Bone marrow (tissue), 2 donors: ENCODE data around the gene CCDC77.
A peak's percentile ranks its signal among the peaks of the same experiment; 100 is the strongest.
"Not testable (repeated sequence)": the region's sequence is repeated elsewhere in the genome, so short reads cannot be mapped to it uniquely, and the experiment has no call there.

Source experiments
- DNase-seq, 2 donors: peaks; one replicate each; lab custom pipeline; 2025; lab: John Stamatoyannopoulos, UW

The CCDC77 gene

DNA sequence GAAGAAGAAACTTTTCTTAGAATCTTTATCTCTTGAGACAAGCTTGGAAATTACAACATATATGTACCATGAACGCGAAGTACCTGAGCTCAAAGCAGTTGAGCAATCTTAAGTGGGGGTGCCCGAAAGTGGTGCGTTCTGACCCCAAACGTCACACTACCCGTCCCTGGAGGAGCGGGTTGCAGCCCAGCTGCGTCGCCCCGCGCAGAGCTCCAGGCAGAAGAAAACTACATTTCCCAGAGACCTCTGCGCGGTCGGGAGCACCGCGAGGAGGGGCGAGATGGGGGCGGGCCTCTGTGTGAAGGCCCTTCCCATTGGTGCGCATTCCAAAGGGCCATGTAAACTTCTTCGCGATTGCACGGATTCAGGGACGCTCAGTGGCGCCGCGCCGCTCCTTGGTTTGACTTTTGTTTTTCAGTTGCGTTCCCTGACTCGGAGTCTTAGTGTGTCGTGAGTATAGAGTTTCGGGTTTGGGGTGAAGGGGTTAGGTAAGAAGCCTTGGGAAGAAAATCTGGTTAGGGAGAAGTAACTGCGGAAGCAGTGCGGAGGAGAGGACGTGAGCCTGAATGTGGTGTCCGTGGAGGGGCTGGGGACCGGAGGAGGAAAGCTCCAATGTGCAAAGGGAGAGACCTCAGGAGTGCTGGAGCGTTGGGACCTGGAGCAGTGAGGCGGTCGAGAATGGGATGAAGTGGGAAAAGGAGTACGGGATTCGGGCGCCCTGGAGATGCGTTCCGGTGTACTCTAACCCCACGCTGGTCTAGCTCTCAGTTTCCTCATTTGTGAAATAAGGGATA, at the start of gene CCDC77:
Gene CCDC77 (plus strand): TSS at position 410 of the 794 bp plus-strand sequence. CDS start 7,740 bp downstream, outside the sequence.
- DNase-seq = no peak

DNA sequence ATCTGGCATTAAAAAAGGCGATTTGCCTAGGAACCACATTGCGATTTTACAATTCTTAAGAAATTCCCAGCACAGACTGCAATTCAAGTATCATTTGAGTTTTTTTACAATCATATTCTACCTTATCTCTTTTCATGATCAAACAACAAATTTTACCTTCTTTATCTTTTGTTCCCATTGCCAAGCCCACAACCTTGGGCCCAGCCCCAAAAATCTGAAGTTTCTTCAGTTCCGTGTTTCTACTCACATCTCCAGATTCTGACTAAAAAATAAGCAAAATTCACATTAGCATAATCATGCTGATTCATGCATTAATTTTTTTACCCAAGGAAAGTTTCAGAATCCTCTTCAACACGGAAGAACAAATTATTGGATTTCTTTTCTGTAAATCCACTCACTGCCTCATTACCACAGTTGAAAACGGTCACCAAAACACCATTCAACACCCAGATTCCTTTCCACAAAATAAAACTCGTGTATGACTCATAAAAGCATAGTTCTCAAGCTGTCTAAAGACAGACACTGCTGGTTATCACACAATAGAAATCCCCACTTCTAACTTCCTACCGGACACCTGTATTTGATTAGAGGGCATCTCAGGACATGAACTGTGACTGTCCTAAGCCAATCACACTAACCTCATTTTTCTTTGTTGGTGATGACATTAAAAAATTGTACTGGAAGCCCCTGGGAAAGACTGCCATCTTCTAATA, 45.0 kb upstream of the CCDC77 start:
- no peak for DNase-seq

DNA sequence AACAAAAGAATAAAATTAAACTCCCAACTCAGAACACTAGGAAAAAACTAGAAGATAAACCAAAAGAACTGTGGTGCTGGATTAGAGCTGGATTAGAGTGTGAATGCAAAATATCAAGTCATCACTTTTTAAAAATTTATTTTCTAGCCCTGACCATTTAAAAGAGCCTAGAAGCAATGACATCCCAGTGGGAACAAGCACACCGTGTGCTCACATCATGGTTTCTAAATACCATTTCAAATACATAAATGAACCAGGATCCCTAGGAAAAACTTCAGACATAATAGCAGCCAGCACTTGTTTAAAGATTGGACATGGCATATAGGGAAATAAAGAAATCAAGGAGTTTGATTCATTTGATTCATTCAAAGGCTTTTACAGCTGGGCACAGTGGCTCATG, 42.4 kb upstream of the CCDC77 start:
- DNase-seq = no peak

DNA sequence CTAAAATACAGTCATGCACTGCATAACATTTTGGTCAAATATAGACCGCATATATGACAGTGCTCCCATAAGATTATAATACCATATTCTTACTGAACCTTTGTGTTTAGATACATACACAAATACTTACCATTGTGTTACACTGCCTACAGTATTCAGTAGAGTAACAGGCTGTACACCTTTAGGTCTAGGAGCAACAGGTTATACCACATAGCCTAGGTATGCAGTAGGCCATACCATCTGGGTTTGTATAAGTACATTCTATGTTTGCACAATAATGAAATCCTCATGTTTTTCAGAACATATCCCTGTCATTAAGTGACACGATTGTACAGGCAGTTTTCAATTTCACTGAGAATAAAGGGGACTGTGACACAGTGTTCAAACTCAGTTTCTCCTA, 34.6 kb upstream of the CCDC77 start:
- DNase-seq = no peak

DNA sequence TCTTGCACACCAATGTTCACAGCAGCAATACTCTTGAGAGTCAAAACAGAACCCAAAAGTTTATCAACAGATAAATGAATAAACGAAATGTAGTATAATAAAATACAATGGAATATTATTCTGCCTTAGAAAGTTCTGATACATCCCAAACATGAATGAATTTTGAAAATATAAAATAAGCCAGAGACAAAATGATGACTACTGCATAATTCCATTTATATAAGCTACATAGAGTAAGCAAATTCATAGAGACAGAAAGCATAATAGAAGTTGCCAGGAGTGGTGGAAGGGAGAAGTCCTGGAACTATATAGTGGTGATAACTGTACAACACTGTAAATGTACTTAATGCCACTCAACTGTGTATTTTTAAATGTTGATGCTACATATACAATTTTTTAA, 33.5 kb upstream of the CCDC77 start:
- no peak for DNase-seq

DNA sequence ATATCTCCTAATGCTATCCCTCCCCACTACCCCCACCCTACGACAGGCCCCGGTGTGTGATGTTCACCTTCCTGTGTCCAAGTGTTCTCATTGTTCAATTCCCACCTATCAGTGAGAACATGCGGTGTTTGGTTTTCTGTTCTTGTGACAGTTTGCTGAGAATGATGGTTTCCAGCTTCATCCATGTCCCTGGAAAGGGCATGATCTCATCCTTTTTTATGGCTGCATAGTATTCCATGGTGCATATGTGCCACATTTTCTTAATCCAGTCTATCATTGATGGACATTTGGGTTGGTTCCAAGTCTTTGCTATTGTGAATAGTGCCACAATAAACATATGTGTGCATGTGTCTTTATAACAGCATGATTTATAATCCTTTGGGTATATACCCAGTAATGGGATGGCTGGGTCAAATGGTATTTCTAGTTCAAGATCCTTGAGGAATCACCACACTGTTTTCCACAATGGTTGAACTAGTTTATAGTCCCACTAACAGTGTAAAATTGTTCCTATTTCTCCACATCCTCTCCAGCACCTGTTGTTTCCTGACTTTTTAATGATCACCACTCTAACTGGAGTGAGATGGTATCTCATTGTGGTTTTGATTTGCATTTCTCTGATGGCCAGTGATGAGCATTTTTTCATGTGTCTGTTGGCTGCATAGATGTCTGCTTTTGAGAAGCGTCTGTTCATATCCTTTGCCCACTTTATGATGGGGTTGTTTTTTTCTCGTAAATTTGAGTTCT, 30.5 kb upstream of the CCDC77 start:
- not testable (repeated sequence) for DNase-seq

DNA sequence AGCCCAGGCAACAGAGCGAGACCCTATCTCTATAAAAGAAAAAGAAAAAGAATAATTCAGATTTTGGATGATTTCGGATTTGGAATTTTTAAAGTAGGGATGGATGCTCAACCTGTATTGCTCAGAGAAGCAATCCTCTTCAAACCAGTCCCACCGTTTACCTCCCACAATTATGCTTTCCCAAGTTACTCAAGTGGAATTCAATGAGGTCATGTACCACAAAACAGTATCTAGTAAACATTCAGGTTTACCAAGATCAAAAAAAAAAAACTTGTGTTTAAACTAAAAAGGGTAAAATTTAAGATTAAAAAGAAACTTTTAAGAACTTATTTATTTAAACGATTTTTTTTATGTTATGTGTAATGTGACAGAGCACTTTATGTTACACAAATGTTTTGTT, 14.8 kb upstream of the CCDC77 start:
- DNase-seq = no peak

DNA sequence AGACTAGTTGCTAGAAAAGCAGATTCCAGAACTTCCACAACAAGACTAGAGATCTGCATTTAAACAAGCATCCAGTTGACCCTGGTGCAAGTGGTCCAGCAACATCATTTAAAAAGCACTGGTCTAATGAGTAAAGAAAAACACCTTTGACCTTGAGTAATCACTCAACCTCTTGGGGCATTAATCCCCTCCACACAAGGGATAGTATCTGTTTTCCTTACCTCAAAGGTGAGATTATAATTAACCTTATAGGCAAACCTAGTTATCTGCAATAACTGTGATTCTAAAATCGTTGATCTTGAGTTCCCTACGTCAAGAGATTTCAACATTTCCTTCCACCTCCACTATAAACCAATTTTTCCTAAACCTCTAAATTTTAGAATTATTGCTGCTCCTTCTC, 13.4 kb upstream of the CCDC77 start:
- DNase-seq = no peak

DNA sequence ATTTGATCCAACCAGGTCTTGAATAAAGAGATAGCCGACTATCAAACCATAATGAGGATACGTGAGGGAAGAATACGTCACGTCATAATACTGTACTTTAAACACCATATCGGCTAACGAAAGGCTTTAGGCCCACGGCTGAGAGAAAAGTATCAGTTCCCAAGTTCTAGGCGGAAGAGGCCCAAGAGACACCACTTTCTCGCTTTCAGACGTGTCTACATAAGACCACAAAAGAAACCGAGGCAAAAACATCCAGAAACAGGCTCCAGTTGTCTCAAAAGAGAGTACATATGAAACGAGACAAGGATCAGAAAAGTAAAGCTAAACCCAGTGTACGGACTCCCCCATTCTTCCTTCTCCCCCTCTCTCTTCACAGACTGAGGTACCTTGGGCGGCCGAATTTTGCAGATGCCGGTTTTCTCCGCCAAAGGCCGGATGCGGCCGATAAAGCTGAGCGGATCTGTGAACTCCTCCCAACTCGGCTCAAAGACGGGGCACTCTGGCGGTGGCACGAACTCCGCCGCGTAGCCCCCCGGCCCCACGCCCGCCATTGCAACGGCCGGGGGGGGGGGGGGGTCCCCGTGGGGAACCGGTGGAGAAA, 12.8 kb upstream of the CCDC77 start:
- DNase-seq = no peak

DNA sequence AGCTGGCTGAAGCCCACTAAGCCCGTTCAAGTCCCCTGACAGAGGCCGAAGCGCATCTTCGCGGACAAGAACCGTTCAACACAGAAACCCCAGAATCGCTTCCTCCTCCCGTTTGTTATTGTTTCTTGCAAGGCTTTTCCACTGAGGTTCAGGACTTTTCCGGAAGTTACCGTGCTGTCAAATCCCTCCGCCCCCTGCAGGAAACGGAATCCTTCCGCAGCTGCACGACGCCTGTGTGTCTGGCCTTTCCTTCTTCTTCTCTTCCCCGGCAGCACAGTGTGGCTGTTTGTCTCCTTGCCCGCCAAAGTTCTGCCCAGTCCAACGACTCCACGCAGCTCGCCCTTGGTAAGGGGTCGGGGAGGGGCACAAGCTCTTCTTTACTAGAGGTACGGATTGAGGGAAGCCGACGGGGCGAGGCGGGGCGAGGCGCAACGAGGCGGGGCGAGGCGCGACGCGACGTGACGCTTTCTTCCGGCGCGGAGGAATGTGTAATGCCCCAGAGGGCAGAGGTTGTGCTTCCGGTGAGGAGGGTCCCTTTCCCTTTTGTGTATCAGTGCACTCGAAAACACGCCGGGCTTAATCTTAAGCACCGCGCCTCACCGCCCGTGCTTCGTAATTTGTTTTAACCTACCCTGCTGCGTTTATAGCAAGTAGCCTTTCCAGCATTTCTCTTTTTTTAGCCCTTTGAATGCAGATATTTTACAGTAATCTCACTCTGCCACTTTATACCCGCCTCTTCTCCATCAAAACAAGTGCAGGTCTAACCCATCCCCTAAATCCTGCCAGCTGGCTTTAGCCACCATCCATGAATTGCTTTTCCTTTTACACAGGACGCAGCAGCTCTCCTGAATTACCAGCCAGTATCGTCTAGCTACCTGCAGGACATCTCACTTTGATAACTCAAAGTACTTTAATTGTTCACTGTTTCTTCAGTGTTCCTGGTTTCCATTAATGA, 12.0 kb upstream of the CCDC77 start, which contains the start of gene KDM5A:
Gene KDM5A (minus strand): TSS at position 179 of the 955 bp plus-strand sequence. CDS start 229 bp downstream, outside the sequence.
- no peak for DNase-seq

DNA sequence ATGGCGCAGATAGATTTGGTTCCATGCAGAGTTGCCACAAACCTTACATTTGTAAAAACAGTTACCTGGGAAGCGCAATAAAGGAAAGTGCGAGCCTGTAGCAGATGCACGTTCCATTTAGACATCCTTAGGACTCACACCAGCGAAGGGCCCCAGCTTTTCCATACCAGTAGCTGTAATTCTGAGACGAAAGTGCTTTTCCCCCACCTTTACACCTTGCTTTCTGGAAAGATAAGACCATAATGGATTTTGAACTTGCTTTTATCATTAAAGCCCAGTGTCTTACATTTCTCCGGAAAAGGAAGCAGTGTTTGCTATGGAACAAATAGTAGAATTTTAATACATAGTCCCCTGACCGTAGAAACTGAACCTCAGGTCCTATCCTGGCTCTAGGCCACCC, 616 bp upstream of the CCDC77 start:
- no peak for DNase-seq

DNA sequence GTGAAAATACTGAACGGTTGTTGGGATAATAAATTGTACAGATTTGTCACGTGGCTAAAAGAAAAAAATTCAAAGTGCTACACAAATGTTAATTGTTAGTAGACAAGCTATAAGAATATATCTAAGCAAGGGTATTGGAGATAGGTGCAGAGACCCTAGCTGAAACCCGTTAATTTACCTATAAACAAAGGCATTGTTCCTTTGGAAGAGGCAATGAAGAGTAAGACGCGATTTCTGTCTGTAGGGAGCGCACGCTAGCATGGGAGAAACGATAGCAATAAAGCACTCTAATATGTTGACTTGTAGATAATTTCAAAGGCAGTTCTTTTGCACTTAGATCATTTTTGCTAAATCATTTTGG, 565 bp downstream of the CCDC77 start:
- DNase-seq = no peak

DNA sequence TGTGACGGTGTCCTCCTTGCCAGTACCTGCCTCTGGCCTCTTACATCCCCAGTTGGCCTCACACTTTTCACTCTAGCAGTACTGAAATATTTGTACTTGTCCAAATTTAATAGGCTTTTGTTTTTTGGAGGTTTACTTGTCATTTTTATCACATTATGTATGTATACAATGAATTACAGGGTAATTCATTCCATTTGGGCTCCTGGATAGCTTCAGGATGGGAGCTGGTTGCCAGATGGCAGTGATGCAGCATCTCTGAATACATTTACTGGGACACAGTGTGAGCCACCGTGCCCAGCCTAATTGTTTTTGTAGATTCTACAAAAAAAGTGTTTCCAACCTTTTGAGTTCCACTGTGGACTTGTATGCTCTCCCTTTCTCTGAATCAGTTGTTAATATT, 13.4 kb downstream of the CCDC77 start:
- no peak for DNase-seq

DNA sequence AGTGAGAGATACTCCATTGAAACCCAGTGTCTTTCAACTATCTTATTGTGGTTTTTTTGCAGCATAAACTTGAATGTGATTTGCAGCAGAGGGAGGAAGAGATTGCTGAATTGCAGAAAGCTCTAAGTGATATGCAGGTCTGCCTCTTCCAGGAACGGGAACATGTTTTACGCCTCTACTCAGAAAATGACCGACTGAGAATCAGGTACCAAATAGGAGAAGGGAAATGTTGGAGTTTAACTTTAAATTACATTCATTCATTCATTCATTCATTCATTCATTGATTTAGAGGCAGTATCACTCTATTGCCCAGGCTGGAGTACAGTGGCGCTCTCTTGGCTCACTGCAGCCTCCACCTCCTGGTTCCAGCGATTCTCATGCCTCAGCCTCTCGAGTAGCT, 17.0 kb downstream of the CCDC77 start:
- no peak for DNase-seq

DNA sequence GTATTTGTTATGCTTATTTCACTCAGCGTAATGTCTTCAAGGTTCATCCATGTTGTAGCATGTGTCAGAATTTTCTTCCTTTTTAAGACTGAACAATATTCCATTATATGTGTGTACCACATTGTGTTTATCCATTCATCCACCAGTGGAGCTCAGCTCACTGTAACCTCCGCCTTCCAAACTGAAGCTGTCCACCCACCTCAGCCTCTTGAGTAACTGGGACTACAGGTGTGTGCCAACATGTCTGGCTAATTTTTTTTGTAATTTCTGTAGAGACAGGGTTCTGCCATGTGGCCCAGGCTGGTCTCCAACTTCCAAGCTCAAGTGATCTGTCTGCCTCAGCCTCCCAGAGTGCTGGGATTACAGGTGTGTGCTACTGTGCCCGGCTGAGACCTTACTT, 21.1 kb downstream of the CCDC77 start:
- DNase-seq = no peak

DNA sequence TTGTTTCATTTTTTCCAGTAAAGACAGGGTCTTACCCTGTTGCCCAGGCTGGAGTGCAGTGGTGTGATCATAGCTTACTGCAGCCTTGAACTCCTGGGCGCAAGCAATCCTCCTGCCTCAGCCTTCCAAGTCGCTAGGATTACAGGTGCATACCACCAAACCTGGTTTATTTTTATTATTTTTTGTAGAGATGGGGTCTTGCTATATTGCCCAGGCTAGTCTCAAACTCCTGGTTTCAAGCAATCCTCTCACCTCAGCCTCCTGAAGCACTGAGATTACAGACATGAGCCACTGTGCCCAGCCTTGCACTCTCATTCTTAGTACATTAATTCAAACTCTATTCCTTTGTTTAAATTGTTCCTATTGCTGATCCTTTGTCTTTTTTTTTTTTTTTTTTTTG, 34.3 kb downstream of the CCDC77 start:
- DNase-seq = not testable (repeated sequence)

DNA sequence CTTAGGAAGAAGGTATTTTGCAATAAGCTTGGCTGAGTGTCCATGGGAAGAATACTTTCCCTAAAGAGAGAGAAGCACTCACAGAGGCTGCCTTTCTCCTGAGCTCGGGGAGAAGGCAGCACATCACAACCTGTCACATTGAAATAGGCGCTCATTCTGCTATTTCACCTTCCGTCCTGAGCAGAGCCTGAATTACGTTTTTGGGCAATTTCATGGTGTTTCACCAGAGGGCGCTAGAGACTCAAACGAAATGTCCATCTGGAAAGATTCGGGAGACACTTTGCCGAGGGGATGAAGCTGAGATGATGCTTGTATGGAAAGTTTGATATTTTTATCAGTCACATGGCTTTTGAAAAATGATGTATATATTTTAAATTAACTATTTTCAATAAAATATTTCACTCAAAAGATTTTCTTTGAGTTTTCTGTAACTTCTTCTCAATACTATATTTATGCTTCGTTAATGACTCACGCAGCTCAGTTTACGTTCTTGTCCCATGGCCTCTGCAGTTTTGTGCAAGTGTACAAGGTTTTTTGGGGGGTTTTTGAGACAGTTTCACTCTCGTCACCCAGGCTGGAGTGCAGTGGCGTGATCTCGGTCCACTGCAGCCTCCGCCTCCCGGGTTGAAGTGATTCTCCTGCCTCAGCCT, 40.9 kb downstream of the CCDC77 start:
- DNase-seq = peak in 1 of 2 donors; percentile 10

DNA sequence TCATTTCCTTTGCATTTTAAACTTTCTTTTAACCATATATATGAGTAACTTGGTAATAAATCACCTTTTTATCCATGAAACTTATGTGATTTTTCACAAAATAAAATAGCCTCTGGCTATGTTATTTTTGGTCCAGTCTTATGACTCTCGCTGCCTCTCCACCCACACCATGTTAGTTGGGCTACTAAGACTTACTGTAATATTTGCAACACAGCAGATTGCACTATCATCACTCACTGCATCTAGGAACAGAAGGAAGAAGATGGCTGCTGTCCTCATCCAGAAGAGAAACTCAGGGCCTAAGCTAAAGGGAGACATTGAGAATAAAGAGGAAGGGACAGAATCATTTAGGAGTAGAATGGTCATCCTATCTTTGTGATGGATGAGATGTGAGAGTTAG, 45.7 kb downstream of the CCDC77 start:
- no peak for DNase-seq

DNA sequence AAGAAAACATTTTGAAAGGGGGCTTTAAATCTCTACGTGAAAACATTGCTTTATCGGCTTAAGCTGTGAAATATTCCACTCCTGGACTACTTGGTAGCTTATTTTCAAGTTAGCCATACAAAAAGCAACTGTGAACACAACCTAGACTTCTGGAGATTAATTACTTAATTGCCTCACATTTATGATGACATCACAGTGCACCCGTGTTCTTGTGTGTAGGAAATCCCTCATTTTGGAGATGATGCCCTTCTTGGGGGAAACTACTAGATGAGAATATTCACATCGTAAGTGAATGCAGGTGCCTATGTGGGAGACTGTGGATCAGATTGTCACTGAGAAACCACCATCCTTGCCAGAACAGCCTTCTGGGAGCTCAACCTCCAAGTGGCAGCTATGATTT, 47.8 kb downstream of the CCDC77 start:
- DNase-seq = no peak

DNA sequence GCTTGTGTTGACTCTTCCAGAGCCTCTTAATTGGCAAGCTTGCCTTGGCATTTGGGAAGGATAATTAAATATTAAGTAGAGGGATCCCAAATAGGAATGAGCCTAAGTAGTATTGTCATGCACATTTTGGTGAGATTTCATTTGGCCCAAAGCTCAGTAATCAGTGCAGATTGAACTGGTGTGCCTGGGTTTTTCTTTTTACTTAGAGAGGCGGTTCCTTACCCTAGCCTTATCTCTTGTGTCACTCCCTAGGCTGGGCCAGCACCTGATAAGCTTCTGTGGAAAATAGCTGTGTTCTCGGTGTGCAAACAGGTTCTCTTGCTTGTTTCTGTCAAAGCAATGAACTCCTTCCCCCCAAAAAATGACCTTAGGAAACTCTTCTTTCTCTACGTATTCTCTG, 49.0 kb downstream of the CCDC77 start:
- no peak for DNase-seq
